Stimulated activated CD4-positive, alpha-beta T cell treated with anti-CD3 and anti-CD28 coated beads, Interleukin-15, amount 100 ng/mL, for 24 hours (primary cell): ENCODE results near the gene NHS.
"Not testable (repeated sequence)": the region's sequence is repeated elsewhere in the genome, so short reads cannot be mapped to it uniquely, and the experiment has no call there.

ENCODE experiments used
- DNase-seq: peaks from one replicate; pipeline ENCODE4 v3.0.0-alpha.2; 2020

The NHS gene

DNA sequence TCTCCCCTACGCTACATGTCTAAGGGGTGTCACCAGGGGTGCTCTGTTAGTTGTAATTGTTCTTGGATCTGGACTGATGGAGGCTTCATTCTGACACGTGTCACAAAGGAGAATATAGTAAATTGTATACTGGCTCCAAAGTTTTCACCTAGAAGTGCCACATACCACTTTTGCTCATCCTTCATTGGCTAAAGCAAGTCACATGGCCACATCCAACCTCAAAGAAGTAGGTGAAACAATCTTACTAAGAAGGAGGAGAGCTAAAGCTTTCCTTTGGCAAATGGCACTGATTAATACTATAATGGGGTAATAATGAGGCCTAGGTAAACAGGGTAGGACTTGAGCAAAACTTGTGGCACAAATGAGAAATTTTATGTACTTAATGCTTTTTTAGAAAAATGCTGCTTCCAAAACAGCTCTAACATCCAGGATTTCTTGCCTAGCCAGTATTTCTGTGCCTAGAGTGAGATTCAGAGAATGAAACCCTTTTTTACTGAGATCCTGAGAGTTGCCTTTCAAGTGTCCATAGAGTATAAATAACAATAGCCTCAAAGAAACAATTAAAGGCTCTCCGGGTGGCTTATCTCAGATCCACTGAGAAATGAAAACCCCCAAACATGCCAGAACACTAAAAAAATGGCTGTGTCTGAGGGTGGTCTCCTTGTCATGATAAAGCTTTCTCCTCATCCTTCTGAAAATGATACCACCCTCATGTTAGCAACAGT lies 34.7 kb downstream of the NHS start:
- no peak for DNase-seq

DNA sequence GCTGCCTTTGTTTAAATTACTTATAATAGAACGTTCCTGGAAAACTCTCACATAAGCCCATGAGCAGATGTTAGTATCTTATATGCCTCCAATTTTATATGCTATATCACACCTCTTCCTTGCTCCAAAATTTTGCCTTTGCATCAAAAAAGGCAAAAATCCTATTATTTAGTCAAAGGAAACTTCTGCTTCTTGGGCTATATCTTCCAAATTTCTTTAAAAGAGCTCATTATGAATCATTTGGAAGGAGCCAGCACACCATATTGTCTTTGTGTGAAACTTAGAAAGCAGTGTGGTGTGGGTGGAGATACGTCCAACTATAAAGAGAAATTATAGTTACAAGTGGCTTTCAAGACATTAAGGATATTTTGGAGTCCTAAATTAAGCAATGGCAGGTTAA lies 35.7 kb downstream of the NHS start:
- no peak for DNase-seq

DNA sequence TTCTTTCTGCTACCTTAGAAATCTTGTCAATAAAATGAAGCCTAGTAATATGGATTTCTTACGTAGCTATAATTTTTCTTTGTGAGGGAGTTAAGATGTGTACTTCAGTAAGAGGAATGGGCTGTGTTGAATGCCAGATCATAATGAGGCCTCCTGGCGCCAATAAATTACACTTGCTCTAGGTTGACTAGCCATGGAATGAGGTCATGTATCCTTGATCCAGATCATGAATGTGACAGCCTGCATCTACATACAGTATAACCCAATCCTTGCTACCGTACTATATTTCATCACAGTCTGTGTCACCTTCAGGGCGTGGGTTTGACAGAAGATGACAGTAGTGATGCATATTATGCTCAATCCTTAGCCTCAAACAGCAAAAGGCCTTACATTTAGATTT lies 36.2 kb downstream of the NHS start:
- DNase-seq = no peak

DNA sequence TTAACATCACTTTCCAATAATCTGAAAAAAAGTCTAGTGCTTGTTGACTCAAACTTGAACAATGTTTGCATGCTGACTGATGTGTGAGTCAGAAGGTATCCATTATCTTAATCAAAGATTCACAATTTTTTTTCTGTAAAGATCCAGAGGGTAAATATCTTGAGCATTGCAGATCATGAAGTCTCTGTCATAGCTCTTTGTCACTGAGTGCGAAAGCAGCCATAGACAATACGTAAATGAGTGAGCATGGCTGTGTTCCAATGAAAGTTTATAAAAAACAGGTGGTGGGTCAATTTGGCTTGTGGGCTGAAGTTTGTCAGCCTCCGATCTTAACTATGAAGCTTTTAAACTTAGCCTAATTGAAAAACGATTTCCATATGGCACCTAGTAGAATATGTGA lies 37.7 kb downstream of the NHS start:
- DNase-seq = no peak

DNA sequence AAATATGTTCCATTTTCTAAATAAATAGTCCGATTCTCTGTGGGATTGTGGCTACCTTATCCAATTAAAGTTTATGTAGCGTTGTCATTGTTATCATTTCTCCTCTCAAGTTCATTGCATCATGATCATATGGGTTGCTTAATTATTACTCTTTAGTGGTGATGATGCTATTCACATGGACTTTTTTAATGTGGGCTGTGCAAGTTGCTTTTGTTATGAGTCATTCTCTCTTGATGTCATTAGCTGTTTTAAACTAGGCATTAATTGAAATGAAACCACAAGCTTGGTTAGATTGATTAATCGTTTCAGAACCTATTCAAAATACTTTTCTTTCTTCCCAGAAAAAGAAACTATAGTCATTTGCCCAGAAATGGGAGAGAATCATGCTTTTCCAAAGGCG lies 38.2 kb downstream of the NHS start:
- no peak for DNase-seq

DNA sequence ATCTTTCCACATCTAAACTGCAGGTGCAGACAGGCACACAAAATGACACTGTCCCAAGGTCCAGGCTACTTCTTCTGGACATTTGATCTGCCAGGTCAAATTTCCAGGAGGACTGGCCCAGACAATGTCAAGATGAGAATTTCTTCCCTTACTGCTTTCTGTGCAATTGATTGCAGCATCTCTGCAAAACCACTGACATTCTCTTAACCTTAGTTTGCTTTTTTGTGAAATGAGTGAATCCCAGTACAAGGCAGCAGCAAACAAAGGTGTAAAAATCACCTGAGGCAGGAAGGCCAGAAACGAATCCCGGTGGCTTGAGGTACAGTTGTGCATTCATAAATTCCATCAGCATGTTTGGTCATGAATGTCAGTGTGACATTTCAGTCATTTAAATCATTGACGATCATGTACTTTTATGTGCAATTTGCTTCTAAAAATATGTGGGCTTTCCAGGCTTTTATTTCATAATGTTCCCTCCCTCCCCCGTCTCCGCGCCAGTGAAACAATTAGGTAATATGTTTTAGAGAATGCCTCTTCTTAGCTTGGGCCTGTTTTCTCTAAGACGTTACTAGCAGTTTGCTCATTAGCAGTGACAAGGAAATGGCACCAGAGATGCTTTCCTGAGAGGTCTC lies 39.1 kb downstream of the NHS start:
- DNase-seq = no peak

DNA sequence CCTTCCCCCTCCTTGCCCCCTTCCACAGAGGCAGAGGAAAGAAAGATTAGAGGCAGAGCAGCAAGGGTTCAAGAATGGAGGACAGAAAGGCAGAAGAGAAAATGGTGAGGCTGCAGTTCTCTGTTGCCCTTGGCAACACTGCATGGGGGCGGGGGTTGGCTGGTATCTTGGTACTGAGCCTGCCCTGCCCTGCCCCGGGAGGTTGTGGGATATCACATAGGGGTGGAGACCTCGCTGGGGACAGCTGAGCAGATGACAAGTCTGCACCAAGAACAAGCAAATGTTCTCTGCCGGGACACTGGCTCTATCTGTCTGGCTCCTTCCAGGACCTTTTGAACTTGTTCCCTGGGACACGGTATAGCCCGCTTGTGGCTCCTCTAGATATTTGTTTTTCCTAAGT lies 39.8 kb downstream of the NHS start:
- peak; percentile 2 for DNase-seq

DNA sequence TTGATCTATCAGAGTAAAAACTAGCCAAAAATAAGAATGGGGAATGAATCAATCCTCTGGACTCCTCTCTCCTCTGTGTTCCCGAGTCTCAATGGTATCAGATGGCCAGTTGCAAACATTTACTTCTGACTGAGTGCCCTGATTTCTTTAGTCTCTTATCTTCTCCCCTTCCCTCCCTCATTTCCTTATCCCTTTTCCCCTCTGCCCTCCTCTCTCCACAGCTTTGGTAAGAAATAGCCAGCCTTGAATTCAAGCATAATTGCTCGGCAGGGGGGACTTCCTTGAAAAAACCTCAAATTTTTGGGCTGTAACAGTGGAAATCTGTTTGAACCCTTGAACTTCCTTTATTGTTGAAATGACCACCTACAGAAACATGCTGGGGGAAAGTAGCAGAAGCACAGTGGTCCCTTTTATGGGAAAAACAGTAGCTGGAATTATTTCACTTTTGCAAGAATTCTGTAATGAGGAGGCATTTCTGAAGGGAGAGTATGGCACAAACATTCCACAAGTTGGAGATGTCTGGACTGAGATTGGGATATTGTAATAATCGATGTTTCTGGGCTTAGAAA lies 40.3 kb downstream of the NHS start:
- DNase-seq = no peak

DNA sequence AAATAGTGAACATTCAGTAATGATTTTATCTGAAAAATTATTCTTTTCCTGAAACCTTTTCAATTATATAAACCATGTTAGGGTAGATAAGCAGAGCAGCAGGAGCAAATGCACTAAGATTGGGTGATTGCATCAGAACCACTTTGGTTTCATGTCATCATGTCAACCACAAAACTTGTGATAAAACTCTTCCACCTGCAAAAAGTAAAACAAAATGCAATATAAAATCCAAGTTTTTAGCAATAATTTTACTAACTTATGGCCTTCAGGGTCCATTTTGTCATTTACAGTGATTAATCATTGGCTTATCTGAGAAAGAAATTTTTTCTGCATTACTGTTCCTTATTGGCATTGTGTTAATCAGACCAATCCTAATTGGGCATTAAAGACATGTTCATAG lies 42.4 kb downstream of the NHS start:
- no peak for DNase-seq

DNA sequence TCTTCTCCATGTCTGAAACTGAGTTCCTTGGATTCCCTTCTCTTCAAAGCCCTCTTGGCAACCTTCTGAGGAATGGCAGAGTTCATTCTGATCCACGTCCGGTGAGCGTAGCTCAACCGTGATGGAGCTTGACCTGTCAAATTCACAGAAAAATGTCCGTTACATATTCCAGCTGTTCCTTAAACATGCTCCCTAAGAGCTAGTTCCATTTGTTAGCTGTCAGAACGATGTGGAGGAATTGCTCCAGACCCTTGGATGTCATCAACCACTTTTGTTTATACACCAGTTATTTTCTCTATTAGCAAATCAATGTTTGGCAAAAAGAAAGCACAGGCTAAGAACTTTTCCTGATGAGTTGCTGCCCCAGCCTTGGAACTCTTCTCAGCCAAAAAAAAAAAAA lies 50.1 kb downstream of the NHS start:
- DNase-seq = no peak

DNA sequence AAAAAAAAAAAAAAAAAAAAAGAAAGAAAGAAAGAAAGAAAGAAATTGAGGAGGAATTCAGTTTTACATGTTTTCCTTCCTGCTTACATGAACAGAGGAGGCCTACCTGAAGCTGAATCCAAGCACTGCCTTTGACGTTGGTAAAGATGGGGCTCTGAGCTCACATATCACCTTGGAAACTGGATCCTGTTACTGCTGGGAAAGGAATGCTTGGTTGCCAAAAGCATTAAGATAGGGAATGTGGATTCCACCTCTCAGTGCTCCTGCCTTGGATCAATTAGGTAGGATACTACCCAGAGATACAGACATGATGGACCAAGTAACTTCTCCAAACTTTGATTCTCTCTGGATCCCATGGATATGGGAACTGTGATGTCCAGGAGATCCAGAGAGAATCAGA lies 50.6 kb downstream of the NHS start:
- DNase-seq = no peak

DNA sequence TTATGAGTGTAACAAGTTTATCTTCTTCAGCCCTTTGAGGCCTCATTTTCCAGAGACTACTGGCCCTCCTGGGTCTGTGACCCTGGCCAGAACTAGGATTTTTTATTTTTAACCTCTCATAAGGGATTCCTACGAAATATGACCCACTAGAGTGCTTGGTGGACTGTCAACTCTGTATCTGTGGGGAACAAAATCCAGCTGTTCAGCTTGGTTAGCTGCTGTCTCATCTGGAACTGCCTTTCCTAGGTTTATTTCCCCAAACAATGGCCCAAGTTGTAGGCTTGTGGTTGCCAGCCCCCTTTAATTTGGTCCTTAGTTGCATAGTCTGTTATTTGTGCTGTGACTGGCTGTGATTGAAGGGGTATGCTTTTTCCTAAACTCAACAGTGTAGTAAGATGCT lies 56.2 kb downstream of the NHS start:
- DNase-seq = no peak

DNA sequence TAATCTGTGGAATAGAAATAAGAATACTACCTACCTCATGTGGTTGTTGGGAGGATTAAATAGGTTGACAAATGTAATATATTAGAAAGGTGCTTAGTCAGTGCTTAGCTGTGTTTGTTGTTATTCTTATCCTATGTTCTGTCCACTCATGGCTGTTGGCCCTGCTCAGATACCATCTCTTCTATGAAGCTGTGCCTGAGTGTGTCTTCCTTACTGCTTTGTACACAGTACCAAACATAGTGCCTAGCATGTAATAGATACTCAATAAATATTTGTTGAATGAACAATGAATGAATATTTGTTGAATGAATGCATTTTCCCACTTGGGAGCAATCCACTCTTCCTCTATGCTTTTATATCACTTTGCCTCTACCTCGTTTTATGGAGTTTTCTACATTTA lies 57.2 kb downstream of the NHS start:
- DNase-seq = no peak

DNA sequence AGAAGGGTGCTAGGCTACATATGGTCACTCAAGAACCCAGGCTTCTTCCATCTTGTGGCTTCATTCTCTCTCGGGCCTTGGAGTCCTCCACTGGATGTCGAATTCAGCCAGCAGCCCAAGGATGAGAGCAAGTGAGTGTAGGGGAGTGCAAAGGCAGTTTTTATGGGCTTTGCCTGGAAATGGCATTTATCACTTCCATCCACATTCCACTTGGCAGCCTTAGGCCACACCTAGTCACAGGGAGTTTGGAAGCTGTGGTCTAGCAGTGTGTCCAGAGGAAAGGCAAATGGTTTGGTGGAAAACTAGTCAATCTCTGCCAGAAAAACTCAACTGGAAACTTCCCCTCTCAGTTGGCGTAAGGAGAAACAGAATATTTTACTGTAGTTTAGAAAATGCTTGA lies 59.0 kb downstream of the NHS start:
- DNase-seq = no peak

DNA sequence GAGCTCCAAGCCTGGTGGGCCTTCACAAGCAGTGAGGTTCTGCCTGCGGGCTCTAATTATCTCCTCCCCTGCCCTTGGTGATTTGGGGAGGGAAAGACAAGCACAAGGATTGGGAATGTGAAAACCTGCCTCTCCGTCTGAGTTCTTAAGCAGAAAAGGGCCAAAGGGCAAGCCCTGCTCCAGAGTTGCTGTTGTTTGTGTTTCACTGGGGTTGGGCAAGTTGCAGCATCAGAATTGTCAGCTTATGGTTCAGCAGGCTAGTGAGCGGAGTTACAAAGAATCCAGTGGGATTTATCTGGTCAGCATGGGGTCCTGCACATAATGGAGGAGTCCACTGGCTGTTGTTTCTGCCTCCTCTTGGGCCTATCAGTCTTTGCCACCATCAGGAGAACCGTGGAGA lies 60.5 kb downstream of the NHS start:
- no peak for DNase-seq

DNA sequence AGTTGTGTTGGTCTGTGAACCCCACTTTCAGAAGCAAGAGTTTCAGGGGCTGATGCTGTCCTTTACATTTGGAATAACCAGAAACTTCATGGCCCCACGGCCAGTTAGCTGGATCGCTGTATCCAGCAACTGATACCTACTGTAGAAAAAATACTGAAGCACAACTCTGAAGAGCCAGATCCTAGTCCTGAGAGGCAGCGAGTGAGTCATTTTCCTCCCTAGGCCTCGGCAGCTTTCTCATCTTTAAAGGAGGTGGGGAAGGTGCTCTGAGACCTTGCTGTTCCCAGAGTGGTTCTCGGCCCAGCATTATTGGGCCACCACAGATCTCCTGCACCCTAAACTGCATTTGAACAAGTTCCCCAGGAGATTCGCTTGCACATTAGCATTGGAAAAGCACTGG lies 63.2 kb downstream of the NHS start:
- DNase-seq = no peak

DNA sequence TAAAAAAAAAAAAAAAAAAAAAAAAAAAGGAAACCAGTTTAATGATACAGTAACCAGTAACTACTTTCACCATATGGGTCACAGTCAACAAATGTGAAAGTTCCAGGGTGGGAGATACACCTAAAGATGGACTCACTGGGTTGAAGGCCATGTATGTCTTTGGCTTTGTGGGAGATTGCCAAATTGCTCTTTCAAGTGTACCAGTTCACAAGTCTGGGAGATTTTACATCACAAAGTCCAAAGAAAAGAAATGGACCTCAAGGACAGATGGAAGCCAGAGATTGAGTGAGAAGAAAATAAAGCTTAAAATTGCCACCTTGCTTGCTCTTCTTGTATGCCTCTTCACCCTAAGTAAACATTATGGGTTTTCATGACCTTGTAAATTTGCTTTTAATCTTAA lies 65.3 kb downstream of the NHS start:
- DNase-seq = no peak

DNA sequence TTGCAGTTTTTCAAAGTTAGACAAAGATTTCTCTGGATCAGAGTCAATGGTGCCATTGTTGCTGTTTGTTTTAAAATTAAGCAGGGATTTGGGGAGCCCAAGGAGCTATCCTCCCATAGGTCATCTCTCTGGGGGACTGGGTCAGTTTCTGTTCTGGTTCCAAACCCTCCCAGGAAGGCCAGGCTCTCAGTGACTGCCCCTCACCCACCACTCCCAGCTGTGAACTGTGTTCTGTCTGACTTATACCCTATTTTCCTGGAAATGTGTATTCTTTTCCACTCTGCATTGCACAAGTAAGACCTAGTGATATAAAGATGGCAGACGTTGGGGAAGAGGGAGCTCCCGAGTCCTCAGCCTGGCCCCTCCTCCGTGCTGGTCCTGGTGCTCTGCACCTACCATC lies 65.8 kb downstream of the NHS start:
- DNase-seq = no peak

DNA sequence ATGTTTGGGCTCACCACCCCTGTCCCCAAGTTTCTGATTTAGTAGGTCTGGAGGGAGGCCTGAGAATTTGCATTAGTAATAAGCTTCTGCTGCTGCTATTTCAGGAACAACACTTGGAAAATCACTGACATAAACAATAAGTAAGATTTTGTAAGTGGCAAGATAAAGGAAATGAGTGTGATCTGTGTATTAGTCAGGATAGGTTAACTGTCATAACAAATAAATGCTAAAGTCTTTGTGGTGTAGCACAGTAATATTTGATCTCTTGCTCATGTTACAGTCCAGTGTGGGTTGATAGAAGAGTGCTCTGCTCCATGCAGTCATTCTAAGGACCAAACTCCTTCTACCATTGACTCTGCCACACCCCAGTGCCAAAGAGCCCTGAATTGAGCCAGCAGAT lies 67.0 kb downstream of the NHS start:
- DNase-seq = no peak

DNA sequence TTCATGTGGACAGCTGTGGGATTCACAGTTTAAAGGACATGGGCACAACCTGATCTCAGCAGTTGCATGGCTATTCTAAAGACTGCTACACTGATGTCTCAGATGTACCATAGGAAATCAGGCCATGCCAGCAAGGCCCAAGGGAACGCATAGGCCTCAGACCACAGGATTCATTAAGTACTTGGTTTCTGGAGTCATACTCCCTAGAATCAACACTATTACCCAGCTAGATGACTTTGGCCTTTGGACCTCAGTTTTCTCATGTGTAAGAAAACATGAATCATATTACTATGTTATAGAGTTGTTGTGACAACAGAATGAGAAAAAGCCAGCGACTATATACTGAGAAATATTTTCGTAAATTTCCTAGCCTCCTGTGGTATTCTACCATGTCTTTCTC lies 67.9 kb downstream of the NHS start:
- DNase-seq = no peak

DNA sequence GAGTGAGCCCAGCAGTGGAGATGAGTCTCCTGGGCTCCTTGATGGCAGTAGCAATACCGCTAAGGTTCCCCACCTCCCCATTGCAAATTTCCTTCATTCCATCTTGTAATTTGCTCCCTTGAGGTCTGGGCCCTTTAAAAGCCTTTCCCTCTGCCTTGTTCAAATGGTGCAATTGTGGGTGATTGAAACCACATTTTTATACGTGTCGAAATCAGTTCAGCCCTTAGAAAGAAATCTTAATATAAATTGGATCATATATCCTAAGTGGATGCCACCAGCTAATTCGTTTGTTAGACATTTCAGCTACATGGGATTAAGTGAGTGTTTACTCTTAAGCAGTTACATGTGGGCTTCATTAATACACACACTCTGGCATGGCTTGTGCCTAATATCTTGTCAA lies 68.6 kb downstream of the NHS start:
- no peak for DNase-seq

DNA sequence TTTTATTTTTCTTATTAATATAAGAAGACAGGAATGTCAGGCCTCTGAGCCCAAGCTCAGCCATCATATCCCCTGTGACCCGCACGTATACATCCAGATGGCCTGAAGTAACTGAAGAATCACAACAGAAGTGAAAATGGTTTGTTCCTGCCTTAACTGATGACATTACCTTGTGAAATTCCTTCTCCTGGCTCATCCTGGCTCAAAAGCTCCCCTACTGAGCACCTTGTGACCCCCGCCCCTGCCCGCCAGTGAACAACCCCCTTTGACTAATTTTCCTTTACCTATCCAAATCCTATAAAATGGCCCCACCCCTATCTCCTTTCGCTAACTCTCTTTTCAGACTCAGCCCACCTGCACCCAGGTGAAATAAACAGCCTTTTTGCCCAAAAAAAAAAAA lies 71.3 kb downstream of the NHS start:
- DNase-seq = not testable (repeated sequence)

DNA sequence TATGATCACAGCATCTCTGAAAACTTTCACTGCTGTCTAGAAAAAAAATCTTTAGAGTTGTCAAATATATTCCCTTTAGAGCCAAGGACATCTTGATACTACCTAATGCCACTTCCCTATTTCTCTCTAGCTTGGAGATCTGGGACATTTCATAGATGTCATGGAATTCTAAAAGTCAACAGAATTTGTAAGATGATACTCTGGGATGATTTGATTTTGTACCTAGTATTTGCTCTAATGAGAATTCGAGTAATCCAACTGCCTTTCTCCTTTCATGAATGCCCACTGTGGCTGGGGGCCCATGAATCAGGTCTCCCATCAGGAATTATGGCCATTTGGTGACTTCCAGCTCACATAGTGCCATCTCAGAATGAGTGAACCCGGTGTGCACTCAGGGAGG lies 73.2 kb downstream of the NHS start:
- no peak for DNase-seq

DNA sequence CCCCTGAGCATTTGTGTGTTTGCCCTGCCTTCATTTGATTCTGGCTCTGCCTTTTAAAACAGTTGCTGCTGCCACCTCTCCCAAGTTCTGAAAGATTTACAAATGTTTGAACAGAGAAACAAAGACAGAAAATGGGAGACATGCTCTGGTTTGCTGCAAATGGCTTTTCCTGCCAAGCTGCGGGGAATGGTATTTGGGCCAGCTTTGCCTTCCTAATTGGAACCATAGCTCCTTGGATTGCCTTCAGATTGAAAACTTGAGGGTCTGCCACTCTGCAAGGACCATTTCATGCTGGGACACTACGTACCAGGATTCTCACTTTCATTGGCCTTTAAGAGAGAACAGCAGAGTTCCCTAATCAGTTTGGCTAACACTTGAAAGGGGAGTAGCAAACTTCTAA lies 74.9 kb downstream of the NHS start:
- DNase-seq = no peak

DNA sequence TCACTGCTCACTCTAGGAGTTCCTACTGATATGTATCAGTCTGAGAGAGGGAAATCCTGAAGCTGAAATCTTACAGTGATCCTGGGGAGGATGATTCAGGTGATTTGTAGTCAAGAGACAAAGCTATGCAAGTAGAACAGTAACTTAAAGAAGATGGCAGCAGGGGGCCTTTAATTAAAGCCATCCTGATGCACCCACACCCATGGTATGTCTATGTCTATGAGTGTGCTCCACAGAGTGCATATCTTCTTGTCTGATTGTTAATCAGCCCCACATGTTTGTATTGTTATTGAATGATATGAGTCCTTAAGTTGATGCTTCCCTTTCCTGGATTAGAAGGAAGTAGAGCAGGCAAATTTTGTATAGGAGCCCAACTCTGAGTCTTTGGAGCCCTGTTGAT lies 78.8 kb downstream of the NHS start:
- no peak for DNase-seq
